IMR-90 (cell line): ENCODE results near the gene IL17RE. TPM values are rescaled to one million over a fixed set of nuclear protein-coding genes. Genes with fewer than 3 reads are reported as not detected.

ENCODE experiments used
- ATAC-seq: fragments of 200-7000 bp; cut with Tn5 transposase; 2 replicates; pipeline ENCODE4 v1.9.1; 2020; ENCODE audit warnings: low read depth, mild to moderate bottlenecking, moderate library complexity
- BruUV-seq: library from RNA; stranded (reverse); fragments of 400-500 nt; replicated peaks from 2 replicates; lab custom pipeline; 2021; lab: Mats Ljungman, UMichigan
- CTCF ChIA-PET: fragments of 300-600 bp; formaldehyde crosslinking; extraction: SDS; loops from one replicate; lab custom pipeline; 2021; ENCODE audit warnings: antibody characterized with exemption; lab: Yijun Ruan, JAX
- POLR2A ChIA-PET: fragments of 300-600 bp; sonication (Branson Sonifier 250); formaldehyde crosslinking; loops from one replicate; lab custom pipeline; 2022; ENCODE audit warnings: antibody characterized with exemption; ENCODE audit not compliant: unreplicated experiment; lab: Charles Lee
- DNase-seq: peaks from one replicate; pipeline ENCODE4 v3.0.0; 2013
- H2AFZ ChIP-seq: replicated peaks from 2 replicates; pipeline ENCODE3; 2013; ENCODE audit warnings: low read length, mild to moderate bottlenecking; ENCODE audit not compliant: poor library complexity
- H2AK5ac ChIP-seq: 2 replicates; pipeline ENCODE4 v1.6.1; 2013; ENCODE audit warnings: low read depth, low read length, inconsistent platforms
- H2AK9ac ChIP-seq: replicated peaks from 2 replicates; pipeline ENCODE3; 2013; ENCODE audit warnings: mild to moderate bottlenecking, low read depth, low read length, moderate library complexity; ENCODE audit not compliant: poor library complexity
- H2BK120ac ChIP-seq: 2 replicates; pipeline ENCODE4 v1.6.1; 2013; ENCODE audit warnings: low read depth, low read length, inconsistent platforms
- H2BK15ac ChIP-seq: 3 replicates; pipeline ENCODE4 v1.6.1; 2013; ENCODE audit warnings: low read depth, low read length, inconsistent platforms
- H2BK20ac ChIP-seq: 2 replicates; pipeline ENCODE4 v1.6.1; 2013; ENCODE audit warnings: low read depth, mild to moderate bottlenecking, inconsistent platforms, low read length, moderate library complexity
- H2BK5ac ChIP-seq: 2 replicates; pipeline ENCODE4 v1.6.1; 2013; ENCODE audit warnings: mild to moderate bottlenecking, low read depth, low read length, inconsistent platforms; ENCODE audit not compliant: poor library complexity, severe bottlenecking
- H3K14ac ChIP-seq: replicated peaks from 2 replicates; pipeline ENCODE4 v1.6.1; 2013; ENCODE audit warnings: low read depth, low read length, inconsistent platforms
- H3K18ac ChIP-seq: 2 replicates; pipeline ENCODE4 v1.6.1; 2013; ENCODE audit warnings: low read depth, low read length, control low read depth
- H3K23ac ChIP-seq: 2 replicates; pipeline ENCODE4 v1.6.1; 2013; ENCODE audit warnings: low read depth, low read length, inconsistent platforms
- H3K27ac ChIP-seq: 2 replicates; pipeline ENCODE4 v1.5.1; 2013; ENCODE audit warnings: mild to moderate bottlenecking, control low read depth, low read length; ENCODE audit not compliant: insufficient read depth
- H3K27me3 ChIP-seq: 2 replicates; pipeline ENCODE4 v1.6.1; 2013; ENCODE audit warnings: low read length; ENCODE audit not compliant: control insufficient read depth, insufficient read depth
- H3K36me3 ChIP-seq: 2 replicates; pipeline ENCODE4 v1.6.1; 2013; ENCODE audit warnings: low read length, mixed read lengths; ENCODE audit not compliant: control insufficient read depth, insufficient read depth
- H3K4ac ChIP-seq: 2 replicates; pipeline ENCODE4 v1.6.1; 2013; ENCODE audit warnings: low read depth, low read length, inconsistent platforms
- H3K4me1 ChIP-seq: 2 replicates; pipeline ENCODE4 v1.6.1; 2013; ENCODE audit warnings: low read length, mixed read lengths; ENCODE audit not compliant: control insufficient read depth, insufficient read depth
- H3K4me2 ChIP-seq: 2 replicates; pipeline ENCODE4 v1.6.1; 2013; ENCODE audit warnings: low read depth, mild to moderate bottlenecking, control low read depth, low read length, moderate library complexity
- H3K4me3 ChIP-seq: 2 replicates; pipeline ENCODE4 v1.5.1; 2013; ENCODE audit warnings: low read depth, mild to moderate bottlenecking, control low read depth, low read length, moderate library complexity; ENCODE audit not compliant: insufficient read depth
- H3K56ac ChIP-seq: 2 replicates; pipeline ENCODE4 v1.6.1; 2013; ENCODE audit warnings: low read length, inconsistent platforms; ENCODE audit not compliant: insufficient read depth; ENCODE audit errors: extremely low read depth
- H3K79me1 ChIP-seq, 2 experiments: 2 replicates each; pipeline ENCODE4 v1.6.1; 2013; ENCODE audit warnings: low read length in 2 of 2, inconsistent platforms in 1 of 2, low read depth in 1 of 2
- H3K9ac ChIP-seq: 2 replicates; pipeline ENCODE4 v1.6.1; 2013; ENCODE audit warnings: low read depth, low read length, control low read depth
- H3K9me1 ChIP-seq: 2 replicates; pipeline ENCODE4 v1.6.1; 2013; ENCODE audit warnings: low read length, inconsistent platforms; ENCODE audit not compliant: insufficient read depth
- H3K9me3 ChIP-seq: 2 replicates; pipeline ENCODE4 v1.6.1; 2013; ENCODE audit warnings: low read length; ENCODE audit not compliant: control insufficient read depth, insufficient read depth
- H4K20me1 ChIP-seq: 2 replicates; pipeline ENCODE4 v1.6.1; 2013; ENCODE audit warnings: low read length, inconsistent platforms; ENCODE audit not compliant: insufficient read depth
- H4K5ac ChIP-seq: 2 replicates; pipeline ENCODE4 v1.6.1; 2013; ENCODE audit warnings: mild to moderate bottlenecking, low read depth, low read length, control low read depth
- H4K8ac ChIP-seq, 2 experiments: 2 replicates each; pipeline ENCODE4 v1.6.1; 2013; ENCODE audit warnings: low read depth in 2 of 2, low read length in 2 of 2, control low read depth in 1 of 2, inconsistent platforms in 1 of 2
- H4K91ac ChIP-seq: 2 replicates; pipeline ENCODE4 v1.6.1; 2013; ENCODE audit warnings: low read depth, low read length, inconsistent platforms; ENCODE audit not compliant: insufficient read depth
- BHLHE40 ChIP-seq: fragments of 150-350 bp; IDR thresholded peaks from 2 replicates; pipeline ENCODE4 v1.6.1; 2016; ENCODE audit warnings: mild to moderate bottlenecking, low read depth, low read length
- FOS ChIP-seq: fragments of 150-350 bp; IDR thresholded peaks from 2 replicates; pipeline ENCODE4 v1.6.1; 2016; ENCODE audit warnings: low read depth, low read length
- MAFK ChIP-seq: IDR thresholded peaks from 2 replicates; pipeline ENCODE4 v1.6.1; 2012; ENCODE audit warnings: low read depth, low read length, improper control_type of control experiment
- MAZ ChIP-seq: IDR thresholded peaks from 2 replicates; pipeline ENCODE4 v1.6.1; 2012; ENCODE audit warnings: low read depth, mild to moderate bottlenecking, low read length, improper control_type of control experiment, moderate library complexity, borderline replicate concordance
- POLR2A ChIP-seq: IDR thresholded peaks from 2 replicates; pipeline ENCODE4 v1.6.1; 2012; ENCODE audit warnings: mild to moderate bottlenecking, low read depth, low read length
- RCOR1 ChIP-seq: IDR thresholded peaks from 2 replicates; pipeline ENCODE4 v1.6.1; 2012; ENCODE audit warnings: mild to moderate bottlenecking, low read length, improper control_type of control experiment; ENCODE audit not compliant: insufficient replicate concordance
- SMC3 ChIP-seq: fragments of 150-350 bp; IDR thresholded peaks from 2 replicates; pipeline ENCODE4 v1.6.1; 2016; ENCODE audit warnings: low read depth, mild to moderate bottlenecking, antibody characterized with exemption, low read length, moderate library complexity
- WGBS, 2 experiments: methylation state at CpG; one replicate each; pipeline versions ENCODE4 v1.1.5 to v1.1.7; 2013; ENCODE audit warnings: missing lambda C conversion rate in 2 of 2; ENCODE audit not compliant: insufficient read length in 1 of 2; ENCODE audit errors: extremely low coverage in 2 of 2; 5-methylcytosine and 5-hydroxymethylcytosine counted together
- dilution Hi-C: fragments of 300-500 bp; cut with HindIII; formaldehyde crosslinking; loops from one replicate; pipeline ENCODE4 v1.14.3; 2018; ENCODE audit warnings: low sequenced_read_pairs; ENCODE audit not compliant: unreplicated experiment
- in situ Hi-C: fragments of 300-500 bp; cut with MboI; formaldehyde crosslinking; loops from 3 replicates; pipeline ENCODE4 v1.14.3; 2019; ENCODE audit warnings: low sequenced_read_pairs, inconsistent platforms, mixed read lengths
- intact Hi-C: fragments of 100-400 bp; cut with micrococcal nuclease; formaldehyde crosslinking; loops from 2 replicates; pipeline ENCODE4 v1.10.0; 2022
- polyA plus RNA-seq, 3 experiments: library from polyadenylated mRNA; depleted of rRNA; stranded (reverse); fragments of >200 nt; gene quantifications; 2 replicates each; pipeline ENCODE4 v1.2.3, GENCODE V29; 2012; ENCODE audit warnings: low replicate concordance in 1 of 3
- total RNA-seq: library from RNA; depleted of rRNA; stranded (reverse); fragments of >200 nt; gene quantifications from 2 replicates; pipeline ENCODE4 v1.2.3, GENCODE V29; 2012
- TF ChIP-seq, protein P1 (sequence below): conservative IDR thresholded peaks from 2 replicates; pipeline ENCODE4 v1.5.1; 2012; ENCODE audit warnings: mild to moderate bottlenecking, low read depth, low read length, improper control_type of control experiment
- TF ChIP-seq, protein P2 (sequence below): fragments of 150-350 bp; IDR thresholded peaks from 2 replicates; pipeline ENCODE4 v1.6.1; 2016; ENCODE audit warnings: low read depth, mild to moderate bottlenecking, low read length, moderate library complexity, borderline replicate concordance
- TF ChIP-seq, protein P3 (sequence below): fragments of 150-350 bp; IDR thresholded peaks from 2 replicates; pipeline ENCODE4 v1.6.1; 2017; ENCODE audit warnings: mild to moderate bottlenecking, antibody characterized with exemption, low read length, low read depth

Gene IL17RE
- total and polyA plus RNA-seq, 2 of the 4 experiments (the other 2 are of a cell fraction): 0.90 to 7.2 TPM

DNA sequence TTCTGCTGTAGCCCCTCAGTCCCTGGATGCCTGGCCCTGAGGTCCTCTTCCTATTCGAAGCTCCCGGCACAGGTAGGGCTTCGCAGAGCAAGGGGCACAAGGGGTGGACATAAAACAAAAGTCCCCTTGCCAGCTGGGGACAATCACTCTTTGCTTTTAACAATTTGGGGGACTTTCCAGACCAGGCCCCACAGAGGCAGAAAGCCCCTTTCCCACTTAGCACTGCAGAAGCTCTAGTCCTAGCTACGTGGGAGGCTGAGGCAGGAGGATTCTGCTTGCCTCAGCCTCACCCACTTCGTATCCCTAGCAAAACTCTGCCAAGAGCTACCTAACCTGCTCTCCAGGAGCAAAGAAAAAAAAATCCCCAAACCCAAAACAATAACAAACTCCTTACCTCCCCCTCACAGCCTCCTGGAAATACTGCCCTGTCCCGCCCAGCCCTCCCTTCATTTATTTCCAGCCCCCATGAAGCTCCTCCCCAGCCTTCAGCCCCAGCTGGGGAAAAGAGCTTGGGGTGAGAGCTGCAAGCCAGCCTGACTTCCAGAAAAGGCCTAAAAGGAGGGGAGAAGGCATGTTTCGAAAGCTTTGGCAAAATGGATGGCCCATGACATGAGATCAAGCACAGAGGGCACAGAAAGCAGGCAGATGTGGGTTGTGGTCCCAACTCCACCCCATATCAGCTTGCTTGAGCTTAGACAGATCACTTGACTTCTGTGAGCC is 22.7 kb upstream of the IL17RE start, which contains the start of gene CIDEC:
Gene CIDEC, minus strand, starts transcription at position 424 of the 720 bp plus-strand sequence. CDS start 1,767 bp downstream, outside the sequence.
- no peak within 1 kb of the TSS for H4K8ac ChIP-seq
- no peak within 1 kb of the TSS for H2BK120ac ChIP-seq
- H2BK15ac ChIP-seq: no peak within 1 kb of the TSS
- no peak within 1 kb of the TSS for H2BK5ac ChIP-seq
- no peak within 1 kb of the TSS for H3K14ac ChIP-seq
- no peaks in the 10 kb centered on the region for H4K20me1 ChIP-seq
- no TSS peak for BruUV-seq
- no peak within 1 kb of the TSS for H3K18ac ChIP-seq
- H2AFZ ChIP-seq: peak within 1 kb of the TSS; percentile 74
- no peak within 1 kb of the TSS for H4K5ac ChIP-seq
- H2AK5ac ChIP-seq: no peak within 1 kb of the TSS
- DNase-seq: no peak
- H3K4me2 ChIP-seq: no peak within 1 kb of the TSS
- H2BK20ac ChIP-seq: no peak within 1 kb of the TSS
- ChIA-PET POLR2A (interaction anchor here (0.8 kb wide), 1 partner anchor 10 kb away, joined by 3 read pairs; the partner anchor contains the start of gene JAGN1), CTCF (no interaction called here)
- no peak within 1 kb of the TSS for H3K23ac ChIP-seq
- no peak within 1 kb of the TSS for H3K56ac ChIP-seq
- peaks cover 7% of the 10 kb centered on the region for H3K4me1 ChIP-seq
- no peaks in the 10 kb centered on the region for H3K9me3 ChIP-seq
- dilution Hi-C loops (no loop called here), in situ Hi-C loops (no loop called here), intact Hi-C loops (no loop called here)
- H3K27ac ChIP-seq: no peak within 1 kb of the TSS
- no peak within 1 kb of the TSS for H3K9ac ChIP-seq
- no peak within 1 kb of the TSS for H3K4me3 ChIP-seq
- peaks cover 4% of the 10 kb centered on the region; the same call in 1 of the 2 replicates for H3K27me3 ChIP-seq
- TF ChIP-seq FOS (no peak), RCOR1 (no peak), MAZ (no peak), SMC3 (no peak), POLR2A (no peak), MAFK (no peak), BHLHE40 (no peak)
- TF ChIP-seq, protein P1, sequence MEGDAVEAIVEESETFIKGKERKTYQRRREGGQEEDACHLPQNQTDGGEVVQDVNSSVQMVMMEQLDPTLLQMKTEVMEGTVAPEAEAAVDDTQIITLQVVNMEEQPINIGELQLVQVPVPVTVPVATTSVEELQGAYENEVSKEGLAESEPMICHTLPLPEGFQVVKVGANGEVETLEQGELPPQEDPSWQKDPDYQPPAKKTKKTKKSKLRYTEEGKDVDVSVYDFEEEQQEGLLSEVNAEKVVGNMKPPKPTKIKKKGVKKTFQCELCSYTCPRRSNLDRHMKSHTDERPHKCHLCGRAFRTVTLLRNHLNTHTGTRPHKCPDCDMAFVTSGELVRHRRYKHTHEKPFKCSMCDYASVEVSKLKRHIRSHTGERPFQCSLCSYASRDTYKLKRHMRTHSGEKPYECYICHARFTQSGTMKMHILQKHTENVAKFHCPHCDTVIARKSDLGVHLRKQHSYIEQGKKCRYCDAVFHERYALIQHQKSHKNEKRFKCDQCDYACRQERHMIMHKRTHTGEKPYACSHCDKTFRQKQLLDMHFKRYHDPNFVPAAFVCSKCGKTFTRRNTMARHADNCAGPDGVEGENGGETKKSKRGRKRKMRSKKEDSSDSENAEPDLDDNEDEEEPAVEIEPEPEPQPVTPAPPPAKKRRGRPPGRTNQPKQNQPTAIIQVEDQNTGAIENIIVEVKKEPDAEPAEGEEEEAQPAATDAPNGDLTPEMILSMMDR: no peak
- TF ChIP-seq, protein P2, sequence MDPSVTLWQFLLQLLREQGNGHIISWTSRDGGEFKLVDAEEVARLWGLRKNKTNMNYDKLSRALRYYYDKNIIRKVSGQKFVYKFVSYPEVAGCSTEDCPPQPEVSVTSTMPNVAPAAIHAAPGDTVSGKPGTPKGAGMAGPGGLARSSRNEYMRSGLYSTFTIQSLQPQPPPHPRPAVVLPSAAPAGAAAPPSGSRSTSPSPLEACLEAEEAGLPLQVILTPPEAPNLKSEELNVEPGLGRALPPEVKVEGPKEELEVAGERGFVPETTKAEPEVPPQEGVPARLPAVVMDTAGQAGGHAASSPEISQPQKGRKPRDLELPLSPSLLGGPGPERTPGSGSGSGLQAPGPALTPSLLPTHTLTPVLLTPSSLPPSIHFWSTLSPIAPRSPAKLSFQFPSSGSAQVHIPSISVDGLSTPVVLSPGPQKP: no peak
- TF ChIP-seq, protein P3, sequence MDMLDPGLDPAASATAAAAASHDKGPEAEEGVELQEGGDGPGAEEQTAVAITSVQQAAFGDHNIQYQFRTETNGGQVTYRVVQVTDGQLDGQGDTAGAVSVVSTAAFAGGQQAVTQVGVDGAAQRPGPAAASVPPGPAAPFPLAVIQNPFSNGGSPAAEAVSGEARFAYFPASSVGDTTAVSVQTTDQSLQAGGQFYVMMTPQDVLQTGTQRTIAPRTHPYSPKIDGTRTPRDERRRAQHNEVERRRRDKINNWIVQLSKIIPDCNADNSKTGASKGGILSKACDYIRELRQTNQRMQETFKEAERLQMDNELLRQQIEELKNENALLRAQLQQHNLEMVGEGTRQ: no peak
- H2AK9ac ChIP-seq: peak within 1 kb of the TSS; percentile 1
- ATAC-seq: no peak
- WGBS, 2 experiments: 49% methylated on average over 3 of the region's 7 CpGs; no CpG with 5 or more reads in 1 of the 2 experiments
- no peaks in the 10 kb centered on the region for H3K36me3 ChIP-seq
- H4K91ac ChIP-seq: no peak within 1 kb of the TSS
- H3K9me1 ChIP-seq: no peaks in the 10 kb centered on the region
- H3K4ac ChIP-seq: no peak within 1 kb of the TSS; the same call in 1 of the 2 replicates
- H3K79me1 ChIP-seq: no peaks in the 10 kb centered on the region
